ENCODE data around the gene TUFT1. TPM values are rescaled to one million over a fixed set of nuclear protein-coding genes. Genes with fewer than 3 reads are reported as not detected.
"Not testable (repeated sequence)": the region's sequence is repeated elsewhere in the genome, so short reads cannot be mapped to it uniquely, and the experiment has no call there.

The TUFT1 gene
- polyA plus RNA-seq, 1 donor from 2014 or later = 25.8 TPM

DNA sequence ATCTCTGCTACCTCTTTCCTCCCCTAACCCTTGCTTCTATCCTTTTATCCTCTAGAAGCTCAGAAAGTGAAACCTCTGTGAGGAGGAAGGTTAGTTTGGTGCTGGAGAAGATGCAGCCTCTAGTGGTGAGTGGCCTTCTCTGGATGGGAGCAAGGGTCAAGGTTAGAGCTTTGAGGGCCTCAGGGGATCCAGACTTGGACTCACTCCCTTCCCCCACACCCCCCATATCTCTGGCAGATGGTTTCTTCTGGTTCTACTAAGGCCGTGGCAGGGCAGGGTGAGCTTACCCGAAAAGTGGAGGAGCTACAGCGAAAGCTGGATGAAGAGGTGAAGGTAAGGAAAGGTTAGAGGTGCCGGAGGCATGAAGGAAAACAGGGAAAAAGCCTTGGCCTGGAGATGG, 19.8 kb upstream of the TUFT1 start:
- H3K79me2 ChIP-seq (replicated peaks; ENCODE audit: insufficient read depth, low read length) = no peaks in the 10 kb centered on the region
- H3K4me2 ChIP-seq (ENCODE audit: low read length) = no peak overlapping the region
- no peak overlapping the region for H3K27ac ChIP-seq (ENCODE audit: low read length)
- no peak overlapping the region for H3K9ac ChIP-seq (ENCODE audit: low read length)
- peaks cover 8% of the 10 kb centered on the region for H3K36me3 ChIP-seq (ENCODE audit: insufficient read depth, low read length)
- H3K9me3 ChIP-seq (ENCODE audit: low read length) = no peaks in the 10 kb centered on the region
- no peak overlapping the region for H3K4me3 ChIP-seq (ENCODE audit: low read length)
- no peak overlapping the region for H2AFZ ChIP-seq (ENCODE audit: low read depth, low read length)
- H3K27me3 ChIP-seq (ENCODE audit: insufficient read depth, low read depth, low read length) = no peaks in the 10 kb centered on the region
- no peaks in the 10 kb centered on the region for H3F3A ChIP-seq (ENCODE audit: insufficient read depth, low read length, poor library complexity, severe bottlenecking)
- no peaks in the 10 kb centered on the region for H3K9me2 ChIP-seq (ENCODE audit: insufficient read depth, low read length)
- no peaks in the 10 kb centered on the region for H4K20me1 ChIP-seq (ENCODE audit: insufficient read depth)
- TF ChIP-seq MXI1 (conservative IDR thresholded peaks at IDR 0.05; ENCODE audit: poor library complexity, severe bottlenecking) (no peak), TAF1 (IDR thresholded peaks at IDR 0.05; ENCODE audit: low read depth) (no peak), RAD21 (conservative IDR thresholded peaks at IDR 0.05) (no peak), EP300 (conservative IDR thresholded peaks at IDR 0.05; ENCODE audit: poor library complexity, severe bottlenecking) (no peak), EZH2 (IDR thresholded peaks at IDR 0.05; ENCODE audit: borderline replicate concordance, insufficient read depth, low read length, poor library complexity, severe bottlenecking) (no peak), SMC3 (conservative IDR thresholded peaks at IDR 0.05; ENCODE audit: poor library complexity) (no peak), POLR2AphosphoS5 (IDR thresholded peaks at IDR 0.05) (no peak)
- TF ChIP-seq, protein P1, sequence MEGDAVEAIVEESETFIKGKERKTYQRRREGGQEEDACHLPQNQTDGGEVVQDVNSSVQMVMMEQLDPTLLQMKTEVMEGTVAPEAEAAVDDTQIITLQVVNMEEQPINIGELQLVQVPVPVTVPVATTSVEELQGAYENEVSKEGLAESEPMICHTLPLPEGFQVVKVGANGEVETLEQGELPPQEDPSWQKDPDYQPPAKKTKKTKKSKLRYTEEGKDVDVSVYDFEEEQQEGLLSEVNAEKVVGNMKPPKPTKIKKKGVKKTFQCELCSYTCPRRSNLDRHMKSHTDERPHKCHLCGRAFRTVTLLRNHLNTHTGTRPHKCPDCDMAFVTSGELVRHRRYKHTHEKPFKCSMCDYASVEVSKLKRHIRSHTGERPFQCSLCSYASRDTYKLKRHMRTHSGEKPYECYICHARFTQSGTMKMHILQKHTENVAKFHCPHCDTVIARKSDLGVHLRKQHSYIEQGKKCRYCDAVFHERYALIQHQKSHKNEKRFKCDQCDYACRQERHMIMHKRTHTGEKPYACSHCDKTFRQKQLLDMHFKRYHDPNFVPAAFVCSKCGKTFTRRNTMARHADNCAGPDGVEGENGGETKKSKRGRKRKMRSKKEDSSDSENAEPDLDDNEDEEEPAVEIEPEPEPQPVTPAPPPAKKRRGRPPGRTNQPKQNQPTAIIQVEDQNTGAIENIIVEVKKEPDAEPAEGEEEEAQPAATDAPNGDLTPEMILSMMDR (IDR thresholded peaks at IDR 0.05; ENCODE audit: poor library complexity, severe bottlenecking) = no peak
- TF ChIP-seq, protein P2, sequence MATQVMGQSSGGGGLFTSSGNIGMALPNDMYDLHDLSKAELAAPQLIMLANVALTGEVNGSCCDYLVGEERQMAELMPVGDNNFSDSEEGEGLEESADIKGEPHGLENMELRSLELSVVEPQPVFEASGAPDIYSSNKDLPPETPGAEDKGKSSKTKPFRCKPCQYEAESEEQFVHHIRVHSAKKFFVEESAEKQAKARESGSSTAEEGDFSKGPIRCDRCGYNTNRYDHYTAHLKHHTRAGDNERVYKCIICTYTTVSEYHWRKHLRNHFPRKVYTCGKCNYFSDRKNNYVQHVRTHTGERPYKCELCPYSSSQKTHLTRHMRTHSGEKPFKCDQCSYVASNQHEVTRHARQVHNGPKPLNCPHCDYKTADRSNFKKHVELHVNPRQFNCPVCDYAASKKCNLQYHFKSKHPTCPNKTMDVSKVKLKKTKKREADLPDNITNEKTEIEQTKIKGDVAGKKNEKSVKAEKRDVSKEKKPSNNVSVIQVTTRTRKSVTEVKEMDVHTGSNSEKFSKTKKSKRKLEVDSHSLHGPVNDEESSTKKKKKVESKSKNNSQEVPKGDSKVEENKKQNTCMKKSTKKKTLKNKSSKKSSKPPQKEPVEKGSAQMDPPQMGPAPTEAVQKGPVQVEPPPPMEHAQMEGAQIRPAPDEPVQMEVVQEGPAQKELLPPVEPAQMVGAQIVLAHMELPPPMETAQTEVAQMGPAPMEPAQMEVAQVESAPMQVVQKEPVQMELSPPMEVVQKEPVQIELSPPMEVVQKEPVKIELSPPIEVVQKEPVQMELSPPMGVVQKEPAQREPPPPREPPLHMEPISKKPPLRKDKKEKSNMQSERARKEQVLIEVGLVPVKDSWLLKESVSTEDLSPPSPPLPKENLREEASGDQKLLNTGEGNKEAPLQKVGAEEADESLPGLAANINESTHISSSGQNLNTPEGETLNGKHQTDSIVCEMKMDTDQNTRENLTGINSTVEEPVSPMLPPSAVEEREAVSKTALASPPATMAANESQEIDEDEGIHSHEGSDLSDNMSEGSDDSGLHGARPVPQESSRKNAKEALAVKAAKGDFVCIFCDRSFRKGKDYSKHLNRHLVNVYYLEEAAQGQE (IDR thresholded peaks at IDR 0.05; ENCODE audit: borderline replicate concordance) = no peak

DNA sequence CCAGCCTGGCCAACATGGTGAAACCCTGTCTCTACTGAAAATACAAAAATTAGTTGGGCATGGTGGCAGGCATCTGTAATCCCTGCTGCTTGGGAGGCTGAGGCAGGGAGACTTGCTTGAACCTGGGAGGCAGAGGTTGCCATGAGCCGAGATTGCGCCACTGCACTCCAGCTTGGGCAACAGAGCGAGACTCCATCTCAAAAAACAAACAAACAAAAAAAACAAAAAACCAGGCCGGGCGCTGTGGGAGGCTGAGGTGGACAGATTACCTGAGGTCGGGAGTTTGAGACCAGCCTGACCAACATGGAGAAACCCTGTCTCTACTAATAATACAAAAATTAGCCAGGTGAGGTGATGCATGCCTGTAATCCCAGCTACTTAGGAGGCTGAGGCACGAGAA, 17.7 kb upstream of the TUFT1 start:
- H3K36me3 ChIP-seq (ENCODE audit: insufficient read depth, low read length); H3K4me2 ChIP-seq (ENCODE audit: low read length); H3K4me3 ChIP-seq (ENCODE audit: low read length); H3K9me3 ChIP-seq (ENCODE audit: low read length); H3K9ac ChIP-seq (ENCODE audit: low read length); H3K9me2 ChIP-seq (ENCODE audit: insufficient read depth, low read length); H4K20me1 ChIP-seq (ENCODE audit: insufficient read depth); H3K79me2 ChIP-seq (replicated peaks; ENCODE audit: insufficient read depth, low read length); H3F3A ChIP-seq (ENCODE audit: insufficient read depth, low read length, poor library complexity, severe bottlenecking); H3K27ac ChIP-seq (ENCODE audit: low read length); H2AFZ ChIP-seq (ENCODE audit: low read depth, low read length); H3K27me3 ChIP-seq (ENCODE audit: insufficient read depth, low read depth, low read length): not testable (repeated sequence)

DNA sequence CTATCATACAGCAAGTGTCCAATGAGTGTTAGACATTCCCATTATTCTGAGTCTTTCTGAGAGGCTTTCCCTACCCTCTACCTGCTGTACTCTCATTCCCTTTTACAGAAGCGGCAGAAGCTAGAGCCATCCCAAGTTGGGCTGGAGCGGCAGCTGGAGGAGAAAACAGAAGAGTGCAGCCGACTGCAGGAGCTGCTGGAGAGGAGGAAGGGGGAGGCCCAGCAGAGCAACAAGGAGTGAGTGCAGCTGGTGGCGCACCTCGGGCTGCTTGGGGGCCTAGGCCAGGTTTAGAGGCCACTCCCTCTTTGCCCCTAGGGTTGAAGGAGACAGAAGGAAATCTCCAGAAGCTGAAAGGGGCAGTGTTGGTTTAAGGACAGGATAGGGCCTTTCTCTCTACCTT, 16.8 kb upstream of the TUFT1 start:
- H3K27ac ChIP-seq (ENCODE audit: low read length) = no peak overlapping the region
- TF ChIP-seq POLR2AphosphoS5 (IDR thresholded peaks at IDR 0.05) = no peak
- no peak for TF ChIP-seq EZH2 (IDR thresholded peaks at IDR 0.05; ENCODE audit: borderline replicate concordance, insufficient read depth, low read length, poor library complexity, severe bottlenecking)
- TF ChIP-seq MXI1 (conservative IDR thresholded peaks at IDR 0.05; ENCODE audit: poor library complexity, severe bottlenecking) = no peak
- H4K20me1 ChIP-seq (ENCODE audit: insufficient read depth) = no peaks in the 10 kb centered on the region
- H3K36me3 ChIP-seq (ENCODE audit: insufficient read depth, low read length) = peaks cover 8% of the 10 kb centered on the region
- H3K9ac ChIP-seq (ENCODE audit: low read length) = no peak overlapping the region
- H3K9me3 ChIP-seq (ENCODE audit: low read length) = no peaks in the 10 kb centered on the region
- H3K4me2 ChIP-seq (ENCODE audit: low read length) = no peak overlapping the region
- no peaks in the 10 kb centered on the region for H3F3A ChIP-seq (ENCODE audit: insufficient read depth, low read length, poor library complexity, severe bottlenecking)
- no peaks in the 10 kb centered on the region for H3K79me2 ChIP-seq (replicated peaks; ENCODE audit: insufficient read depth, low read length)
- no peaks in the 10 kb centered on the region for H3K27me3 ChIP-seq (ENCODE audit: insufficient read depth, low read depth, low read length)
- H3K9me2 ChIP-seq (ENCODE audit: insufficient read depth, low read length) = no peaks in the 10 kb centered on the region
- H2AFZ ChIP-seq (ENCODE audit: low read depth, low read length) = no peak overlapping the region
- H3K4me3 ChIP-seq (ENCODE audit: low read length) = no peak overlapping the region
